GM19238 (cell line): ENCODE results near the gene CALHM3.
"Not testable (repeated sequence)": the region's sequence is repeated elsewhere in the genome, so short reads cannot be mapped to it uniquely, and the experiment has no call there.

ENCODE experiments used
- DNase-seq: peaks from one replicate; pipeline ENCODE4 v3.0.0; 2011; ENCODE audit warnings: low spot score; ENCODE audit not compliant: insufficient read length

CALHM3 gene, protein sequence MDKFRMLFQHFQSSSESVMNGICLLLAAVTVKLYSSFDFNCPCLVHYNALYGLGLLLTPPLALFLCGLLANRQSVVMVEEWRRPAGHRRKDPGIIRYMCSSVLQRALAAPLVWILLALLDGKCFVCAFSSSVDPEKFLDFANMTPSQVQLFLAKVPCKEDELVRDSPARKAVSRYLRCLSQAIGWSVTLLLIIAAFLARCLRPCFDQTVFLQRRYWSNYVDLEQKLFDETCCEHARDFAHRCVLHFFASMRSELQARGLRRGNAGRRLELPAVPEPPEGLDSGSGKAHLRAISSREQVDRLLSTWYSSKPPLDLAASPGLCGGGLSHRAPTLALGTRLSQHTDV

GRCh38 chr10:103479135-103479534 is at the start of gene CALHM3:
Gene CALHM3 (minus strand): TSS chr10:103479240. CDS start chr10:103479032, 208 bp downstream.
- DNase-seq: no peak

GRCh38 chr10:103528549-103528948 is 49.5 kb upstream of the CALHM3 start:
- DNase-seq: no peak

DNA sequence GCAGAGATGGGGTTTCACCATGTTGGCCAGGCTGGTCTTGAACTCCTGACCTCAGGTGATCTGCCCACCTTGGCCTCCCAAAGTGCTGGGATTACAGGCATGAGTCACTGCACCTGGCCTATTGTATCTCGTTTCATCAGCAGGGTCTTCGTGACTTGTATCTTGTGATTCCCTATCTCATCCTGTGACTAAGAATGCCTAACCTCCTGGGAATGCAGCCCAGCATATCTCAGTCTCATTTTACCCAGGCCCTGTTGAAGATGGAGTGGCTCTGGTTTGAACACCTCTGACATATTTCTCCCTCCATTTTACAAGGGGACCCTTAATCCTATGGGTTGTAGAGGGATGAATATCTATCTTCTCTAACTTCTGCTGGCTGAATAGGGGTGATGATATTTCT is 48.4 kb upstream of the CALHM3 start:
- DNase-seq: not testable (repeated sequence)

GRCh38 chr10:103525901-103526300 is 46.9 kb upstream of the CALHM3 start:
- no peak for DNase-seq

GRCh38 chr10:103523683-103524082 is 44.6 kb upstream of the CALHM3 start:
- no peak for DNase-seq

DNA sequence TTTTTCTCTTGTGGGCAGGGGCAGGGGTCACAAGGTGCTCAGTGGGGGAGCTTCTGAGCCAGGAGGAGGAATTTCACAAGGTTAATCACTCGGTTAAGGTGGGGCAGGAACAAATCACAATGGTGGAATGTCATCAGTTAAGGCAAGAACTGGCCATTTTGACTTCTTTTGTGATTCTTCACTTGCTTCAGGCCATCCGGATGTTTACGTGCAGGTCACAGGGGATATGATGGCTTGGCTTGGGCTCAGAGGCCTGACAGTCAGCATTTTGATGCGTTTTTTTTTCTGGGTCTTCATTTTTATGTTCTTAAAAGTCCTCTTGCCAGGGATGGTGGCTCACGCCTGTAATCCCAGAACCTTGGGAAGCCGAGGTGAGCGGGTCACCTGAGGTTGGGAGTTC is 43.0 kb upstream of the CALHM3 start:
- DNase-seq: not testable (repeated sequence)

DNA sequence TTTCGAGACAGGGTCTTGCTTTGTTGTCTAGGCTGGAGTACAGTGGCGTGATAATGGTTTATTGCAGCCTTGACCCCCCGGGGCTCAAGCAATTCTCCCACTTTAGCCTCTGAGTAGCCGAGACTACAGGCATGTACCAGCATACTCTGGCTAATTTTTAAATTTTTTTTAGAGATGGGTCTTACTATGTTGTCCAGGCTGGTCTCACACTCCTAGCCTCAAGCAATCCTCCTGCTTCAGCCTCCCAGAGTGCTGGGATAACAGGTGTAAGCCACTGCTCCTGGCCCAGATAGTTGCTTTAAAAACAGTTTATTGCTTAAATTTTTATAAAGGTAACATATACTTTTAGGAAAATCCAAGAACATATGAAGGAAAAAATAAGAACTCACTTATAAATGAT is 40.8 kb upstream of the CALHM3 start:
- DNase-seq: no peak

DNA sequence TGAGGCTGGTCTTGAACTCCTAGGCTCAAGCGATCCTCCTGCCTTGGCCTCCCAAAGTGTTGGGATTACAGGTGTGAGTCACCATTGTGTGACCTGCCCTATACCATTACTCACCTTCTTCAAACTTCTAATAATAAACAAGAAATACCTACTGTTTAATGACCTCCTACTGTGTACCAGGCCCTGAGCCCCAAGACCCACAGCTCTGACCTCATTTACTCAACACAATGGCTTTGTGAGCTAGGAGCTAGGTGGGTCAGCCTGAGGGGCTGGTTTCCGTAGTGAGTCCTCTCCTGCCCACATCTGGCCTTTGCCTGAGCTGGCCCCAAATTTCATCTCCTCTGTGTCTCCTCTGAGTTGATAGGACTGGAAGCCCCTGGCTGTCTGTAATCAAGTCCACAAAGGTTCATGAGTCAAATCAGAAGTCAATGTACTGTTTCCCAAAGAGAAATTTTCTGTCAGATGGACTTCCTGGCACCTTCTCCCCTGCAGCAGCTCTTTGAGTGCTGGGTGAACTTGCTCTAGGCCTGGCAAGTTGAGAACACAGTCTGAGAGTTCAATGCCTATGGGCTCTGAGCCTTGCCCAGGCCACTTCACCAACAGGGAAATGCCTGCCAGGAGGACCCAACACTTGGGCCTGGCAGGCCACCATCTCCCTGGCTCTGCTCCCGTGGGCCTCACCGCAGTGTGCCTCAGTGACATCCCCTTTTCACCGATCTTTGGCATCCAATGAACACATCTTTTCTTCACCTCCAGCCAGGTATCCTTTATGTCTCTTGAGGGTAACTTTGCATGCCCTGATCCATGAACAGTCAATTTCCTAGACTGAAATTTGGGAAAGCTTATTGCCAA is 38.4 kb upstream of the CALHM3 start:
- DNase-seq: no peak

DNA sequence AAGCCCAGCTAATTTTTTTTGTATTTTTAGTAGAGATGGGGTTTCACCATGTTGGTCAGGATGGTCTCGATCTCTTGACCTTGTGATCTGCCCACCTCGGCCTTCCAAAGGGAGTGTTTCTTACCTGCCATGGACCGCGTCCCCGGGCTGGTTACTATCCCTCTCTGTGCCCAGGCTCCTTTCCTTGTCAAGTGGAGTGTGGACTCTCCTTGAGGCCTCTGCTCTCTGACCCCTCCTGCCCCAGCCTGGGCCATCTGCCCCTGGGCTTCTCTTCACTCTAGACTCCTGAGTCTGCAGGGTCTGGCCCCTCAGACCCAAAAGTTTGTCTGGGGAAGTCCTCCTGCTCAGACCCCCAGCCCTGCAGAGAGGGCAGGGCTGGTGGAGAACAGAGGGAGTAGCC is 35.2 kb upstream of the CALHM3 start:
- DNase-seq: no peak

DNA sequence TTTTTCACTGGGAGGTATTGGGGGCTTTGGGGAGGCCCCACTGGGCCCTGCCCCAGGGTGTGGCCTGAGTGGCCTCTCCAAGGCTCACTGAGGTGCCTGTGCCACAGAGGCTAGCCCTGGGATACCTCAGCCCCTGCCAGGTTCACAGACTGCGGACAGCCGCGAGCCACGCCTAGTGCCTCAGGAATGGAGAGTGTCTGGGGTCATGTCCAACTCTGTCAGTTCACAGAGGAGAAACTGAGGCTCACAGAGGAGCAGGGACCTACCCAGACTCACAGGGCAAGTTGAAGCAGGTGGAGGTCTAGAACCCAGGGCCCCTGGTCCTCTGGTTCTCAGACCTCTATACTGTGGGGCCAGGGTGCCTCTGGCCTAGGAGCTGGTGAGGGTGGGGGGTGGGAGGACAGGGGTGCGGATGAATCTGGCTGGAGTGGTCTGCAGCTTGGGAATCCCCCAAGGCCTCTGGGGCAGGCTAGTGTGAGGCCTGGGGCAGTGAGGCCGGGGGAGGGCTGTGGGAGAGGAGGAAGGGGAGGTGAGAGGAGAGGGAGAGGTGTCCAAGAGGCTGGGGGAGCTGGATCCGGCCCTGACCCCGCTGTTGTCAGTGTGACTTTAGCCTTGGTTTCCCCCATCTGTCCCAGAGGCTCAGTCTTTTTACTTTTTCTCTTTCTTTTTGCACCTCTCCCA is 34.5 kb upstream of the CALHM3 start:
- no peak for DNase-seq

- DNase-seq: no peak
Measured at GRCh38 chr10:103512591-103513379, 33.7 kb upstream of the CALHM3 start.

- DNase-seq: no peak
Measured at GRCh38 chr10:103512166-103512565, 33.1 kb upstream of the CALHM3 start.

- no peak for DNase-seq
Measured at GRCh38 chr10:103510791-103511752, 32.0 kb upstream of the CALHM3 start.

GRCh38 chr10:103510046-103510685 is 31.1 kb upstream of the CALHM3 start:
- DNase-seq: no peak

GRCh38 chr10:103507235-103508191 is 28.5 kb upstream of the CALHM3 start:
- no peak for DNase-seq

GRCh38 chr10:103506061-103506460 is 27.0 kb upstream of the CALHM3 start:
- no peak for DNase-seq

GRCh38 chr10:103504181-103504783 is 25.2 kb upstream of the CALHM3 start:
- DNase-seq: no peak

DNA sequence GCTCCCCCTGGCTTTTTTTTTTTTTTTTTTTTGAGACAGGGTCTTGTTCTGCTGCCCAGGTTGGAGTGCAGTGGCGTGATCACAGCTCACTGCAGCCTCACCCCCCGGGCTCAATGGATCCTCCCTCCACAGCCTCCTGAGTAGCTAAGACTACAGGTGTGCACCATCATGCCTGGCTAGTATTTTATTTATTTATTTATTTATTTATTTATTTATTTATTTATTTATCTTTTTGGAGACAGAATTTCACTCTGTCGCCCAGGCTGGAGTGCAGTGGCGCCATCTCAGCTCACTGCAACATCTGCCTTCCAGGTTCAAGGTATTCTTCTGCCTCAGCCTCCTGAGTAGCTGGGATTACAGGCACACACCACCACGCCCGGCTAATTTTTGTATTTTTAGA is 24.7 kb upstream of the CALHM3 start:
- DNase-seq: not testable (repeated sequence)
